Measurements from ENCODE around the gene TMEM179. TPM values are rescaled to one million over a fixed set of nuclear protein-coding genes. Genes with fewer than 3 reads are reported as not detected.

Gene TMEM179
- total RNA-seq, 4 donors from 2014 or later = not detected

DNA sequence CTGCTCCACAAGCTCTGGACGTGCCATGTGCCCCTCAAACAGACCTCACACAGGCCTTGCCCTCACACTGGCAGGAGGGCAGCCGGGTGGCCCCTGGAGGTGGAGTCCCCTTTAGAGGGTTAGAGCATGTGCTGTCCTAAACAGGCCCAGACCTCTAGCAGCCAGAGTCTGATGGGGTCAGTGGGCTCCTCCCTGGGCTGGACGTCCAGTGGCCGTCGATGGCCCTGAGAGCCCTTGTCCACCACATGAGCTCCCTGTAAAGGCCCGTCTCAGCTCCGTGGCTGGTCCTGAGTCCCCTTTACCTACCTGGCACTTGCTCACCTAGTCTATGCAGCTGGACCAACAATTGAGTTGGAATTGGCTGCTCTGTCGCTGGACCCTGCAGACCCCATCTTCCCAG lies 3.8 kb downstream of the TMEM179 start:
- WGBS, 2 donors = 80 to 81% methylated on average over 5 to 8 of the region's 8 CpGs
- TF ChIP-seq, protein P1, sequence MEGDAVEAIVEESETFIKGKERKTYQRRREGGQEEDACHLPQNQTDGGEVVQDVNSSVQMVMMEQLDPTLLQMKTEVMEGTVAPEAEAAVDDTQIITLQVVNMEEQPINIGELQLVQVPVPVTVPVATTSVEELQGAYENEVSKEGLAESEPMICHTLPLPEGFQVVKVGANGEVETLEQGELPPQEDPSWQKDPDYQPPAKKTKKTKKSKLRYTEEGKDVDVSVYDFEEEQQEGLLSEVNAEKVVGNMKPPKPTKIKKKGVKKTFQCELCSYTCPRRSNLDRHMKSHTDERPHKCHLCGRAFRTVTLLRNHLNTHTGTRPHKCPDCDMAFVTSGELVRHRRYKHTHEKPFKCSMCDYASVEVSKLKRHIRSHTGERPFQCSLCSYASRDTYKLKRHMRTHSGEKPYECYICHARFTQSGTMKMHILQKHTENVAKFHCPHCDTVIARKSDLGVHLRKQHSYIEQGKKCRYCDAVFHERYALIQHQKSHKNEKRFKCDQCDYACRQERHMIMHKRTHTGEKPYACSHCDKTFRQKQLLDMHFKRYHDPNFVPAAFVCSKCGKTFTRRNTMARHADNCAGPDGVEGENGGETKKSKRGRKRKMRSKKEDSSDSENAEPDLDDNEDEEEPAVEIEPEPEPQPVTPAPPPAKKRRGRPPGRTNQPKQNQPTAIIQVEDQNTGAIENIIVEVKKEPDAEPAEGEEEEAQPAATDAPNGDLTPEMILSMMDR (IDR thresholded peaks at IDR 0.05) = no peak
- no peak for TF ChIP-seq POLR2A (IDR thresholded peaks at IDR 0.05)
- intact Hi-C loops (cut with DNase I; ENCODE audit: low total_unique reads) = no loop called here
- no peak overlapping the region for H3K4me3 ChIP-seq (ENCODE audit: low read depth, poor library complexity, severe bottlenecking)
- no peak for DNase-seq (ENCODE audit: low spot score in 2 of 2)

GRCh38 chr14:104600141-104600643 lies 4.4 kb downstream of the TMEM179 start:
- no peak overlapping the region for H3K4me3 ChIP-seq (ENCODE audit: low read depth, poor library complexity, severe bottlenecking)
- DNase-seq (ENCODE audit: low spot score in 2 of 2) = no peak
- WGBS, 2 donors = 20 to 22% methylated on average over 14 of the region's 14 CpGs
- intact Hi-C loops (cut with DNase I; ENCODE audit: low total_unique reads) = no loop called here
- no peak for TF ChIP-seq POLR2A (IDR thresholded peaks at IDR 0.05)
- TF ChIP-seq, protein P1 (IDR thresholded peaks at IDR 0.05) = no peak

- intact Hi-C loops (cut with DNase I; ENCODE audit: low total_unique reads) = no loop called here
- H3K4me3 ChIP-seq (ENCODE audit: low read depth, poor library complexity, severe bottlenecking) = no peak overlapping the region
- DNase-seq (ENCODE audit: low spot score in 2 of 2) = no peak
- WGBS, 2 donors = 96 to 98% methylated on average over 6 to 7 of the region's 7 CpGs
- no peak for TF ChIP-seq POLR2A (IDR thresholded peaks at IDR 0.05)
- TF ChIP-seq, protein P1 (IDR thresholded peaks at IDR 0.05) = no peak
Observed at GRCh38 chr14:104599446-104599845, 5.1 kb downstream of the TMEM179 start.

DNA sequence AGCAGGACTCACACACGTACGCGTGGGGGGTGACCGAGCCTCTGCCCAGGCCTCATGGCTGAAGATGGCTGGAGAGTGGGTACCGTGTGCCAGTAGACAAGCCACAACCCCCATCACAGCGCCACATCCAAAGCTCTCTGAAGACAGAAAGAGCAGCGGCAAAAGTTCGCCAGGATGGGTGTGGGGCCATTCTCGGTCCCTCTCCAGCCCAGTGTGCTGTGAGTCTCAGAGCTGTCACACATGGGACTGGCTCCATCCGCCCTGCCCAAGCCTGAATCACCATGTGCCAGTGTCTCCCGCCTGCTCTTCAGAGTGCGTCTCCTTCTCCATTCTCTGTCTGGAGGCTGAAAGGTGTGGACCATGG lies 5.7 kb downstream of the TMEM179 start:
- TF ChIP-seq POLR2A (IDR thresholded peaks at IDR 0.05) = no peak
- TF ChIP-seq, protein P1 (IDR thresholded peaks at IDR 0.05) = no peak
- 80 to 82% methylated on average over 11 to 12 of the region's 12 CpGs for WGBS, 2 donors
- no peak for DNase-seq (ENCODE audit: low spot score in 2 of 2)
- intact Hi-C loops (cut with DNase I; ENCODE audit: low total_unique reads) = no loop called here
- no peak overlapping the region for H3K4me3 ChIP-seq (ENCODE audit: low read depth, poor library complexity, severe bottlenecking)

DNA sequence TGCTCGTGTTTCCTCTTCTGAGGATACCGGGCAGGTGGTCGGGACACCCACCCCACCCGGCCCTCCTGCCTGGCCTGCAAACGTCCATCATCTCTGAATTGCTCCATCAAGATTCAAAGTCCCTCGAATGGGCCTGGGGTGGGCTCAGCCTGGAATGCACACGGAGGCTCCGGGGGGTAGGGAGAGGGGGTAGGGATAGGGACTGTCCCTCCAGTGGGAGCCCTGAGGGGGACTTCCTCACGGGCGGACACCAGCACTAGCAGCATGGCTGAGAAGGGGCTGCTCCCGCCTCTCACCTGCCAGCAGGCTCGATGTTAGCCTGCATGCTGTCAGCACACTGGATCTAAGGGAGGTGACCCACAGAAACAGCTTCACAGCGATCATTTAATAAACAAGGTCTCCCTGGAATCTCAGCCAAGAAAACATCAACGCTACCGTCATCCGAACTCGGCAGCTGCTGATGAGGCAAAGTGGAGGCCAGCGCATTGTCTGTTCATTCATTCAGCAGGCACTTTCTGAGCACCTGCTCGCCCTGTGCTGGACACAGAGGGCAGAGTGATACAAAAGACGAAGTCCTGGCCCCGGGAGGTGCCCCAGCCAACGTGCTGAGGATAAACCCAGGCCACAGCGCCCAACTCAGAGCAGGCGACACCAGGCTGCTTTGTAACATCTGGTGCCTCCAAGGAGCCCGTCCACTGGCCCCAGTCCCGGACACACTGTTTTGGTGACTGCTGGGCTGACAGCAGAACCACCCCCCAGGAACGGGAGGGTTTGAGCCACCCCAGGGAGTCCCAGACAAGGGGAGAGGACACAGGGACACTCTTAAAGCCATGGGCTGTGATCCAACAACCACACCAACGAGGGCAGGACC lies 6.3 kb downstream of the TMEM179 start:
- WGBS, 2 donors = 46 to 57% methylated on average over 21 to 28 of the region's 28 CpGs
- DNase-seq (ENCODE audit: low spot score in 2 of 2) = no peak
- H3K4me3 ChIP-seq (ENCODE audit: low read depth, poor library complexity, severe bottlenecking) = no peak overlapping the region
- intact Hi-C loops (cut with DNase I; ENCODE audit: low total_unique reads) = no loop called here
- TF ChIP-seq, protein P1 (IDR thresholded peaks at IDR 0.05) = no peak
- no peak for TF ChIP-seq POLR2A (IDR thresholded peaks at IDR 0.05)

Measured in lower leg skin (tissue), 4 donors.